Osteoblast (primary cell): ENCODE data around the gene ROCK2. TPM values are rescaled to one million over a fixed set of nuclear protein-coding genes. Genes with fewer than 3 reads are reported as not detected.

Experiments
- DNase-seq: peaks from one replicate; pipeline ENCODE4 v3.0.0; 2011; ENCODE audit warnings: low spot score, mixed read lengths; ENCODE audit not compliant: insufficient read length; ENCODE audit errors: missing footprints
- H2AFZ ChIP-seq: 2 replicates; pipeline ENCODE4 v1.6.0; 2011; ENCODE audit warnings: mild to moderate bottlenecking, low read length
- H3K27ac ChIP-seq: 2 replicates; pipeline ENCODE4 v1.5.1; 2011; ENCODE audit warnings: mild to moderate bottlenecking, low read depth, low read length, moderate library complexity
- H3K27me3 ChIP-seq: 2 replicates; pipeline ENCODE4 v1.6.0; 2012; ENCODE audit warnings: mild to moderate bottlenecking, control low read depth, inconsistent platforms, low read length, moderate library complexity; ENCODE audit not compliant: insufficient read depth
- H3K36me3 ChIP-seq: 2 replicates; pipeline ENCODE4 v1.5.1; 2011; ENCODE audit warnings: mild to moderate bottlenecking, low read length, control low read depth, moderate library complexity; ENCODE audit not compliant: insufficient read depth
- H3K4me1 ChIP-seq: 2 replicates; pipeline ENCODE4 v1.5.1; 2011; ENCODE audit warnings: mild to moderate bottlenecking, low read length, control low read depth, moderate library complexity; ENCODE audit not compliant: insufficient read depth
- H3K4me2 ChIP-seq: 2 replicates; pipeline ENCODE4 v1.6.0; 2011; ENCODE audit warnings: mild to moderate bottlenecking, low read length; ENCODE audit not compliant: insufficient read depth
- H3K4me3 ChIP-seq: fragments of 200-600 bp; sonication (generic); 3 replicates; pipeline ENCODE4 v1.5.1; 2012; ENCODE audit warnings: mild to moderate bottlenecking, low read length, inconsistent platforms; ENCODE audit not compliant: insufficient read depth
- H3K79me2 ChIP-seq: 2 replicates; pipeline ENCODE4 v1.6.0; 2012; ENCODE audit warnings: mild to moderate bottlenecking, low read length, control low read depth, inconsistent platforms; ENCODE audit not compliant: insufficient read depth
- H3K9me3 ChIP-seq: 2 replicates; pipeline ENCODE4 v1.5.1; 2011; ENCODE audit warnings: low read depth, low read length, control low read depth
- H4K20me1 ChIP-seq: 2 replicates; pipeline ENCODE4 v1.6.0; 2012; ENCODE audit warnings: mild to moderate bottlenecking, low read length, control low read depth; ENCODE audit not compliant: insufficient read depth
- total RNA-seq: library from RNA; depleted of rRNA; stranded (reverse); fragments of >200 nt; gene quantifications from 2 replicates; pipeline ENCODE4 v1.2.3, GENCODE V29; 2012
- TF ChIP-seq, protein P1 (sequence below): IDR thresholded peaks from 2 replicates; pipeline ENCODE4 v1.5.1; 2011; ENCODE audit warnings: mild to moderate bottlenecking, low read depth, low read length, moderate library complexity; ENCODE audit errors: extremely low read depth

ROCK2 gene
- total RNA-seq, 1 donor: 59.7 TPM

- Histone ChIP-seq H3K36me3 (peaks cover 19% of the 10 kb centered on the region), H3K27me3 (no peaks in the 10 kb centered on the region), H3K4me3 (no peak overlapping the region), H3K4me2 (peak overlapping the region; percentile 60), H2AFZ (peak overlapping the region; percentile 29), H3K9me3 (no peaks in the 10 kb centered on the region), H4K20me1 (peaks cover 7% of the 10 kb centered on the region), H3K27ac (peak overlapping the region; percentile 56), H3K4me1 (peaks cover 8% of the 10 kb centered on the region), H3K79me2 (peaks cover 65% of the 10 kb centered on the region)
- DNase-seq: no peak
- TF ChIP-seq, protein P1, sequence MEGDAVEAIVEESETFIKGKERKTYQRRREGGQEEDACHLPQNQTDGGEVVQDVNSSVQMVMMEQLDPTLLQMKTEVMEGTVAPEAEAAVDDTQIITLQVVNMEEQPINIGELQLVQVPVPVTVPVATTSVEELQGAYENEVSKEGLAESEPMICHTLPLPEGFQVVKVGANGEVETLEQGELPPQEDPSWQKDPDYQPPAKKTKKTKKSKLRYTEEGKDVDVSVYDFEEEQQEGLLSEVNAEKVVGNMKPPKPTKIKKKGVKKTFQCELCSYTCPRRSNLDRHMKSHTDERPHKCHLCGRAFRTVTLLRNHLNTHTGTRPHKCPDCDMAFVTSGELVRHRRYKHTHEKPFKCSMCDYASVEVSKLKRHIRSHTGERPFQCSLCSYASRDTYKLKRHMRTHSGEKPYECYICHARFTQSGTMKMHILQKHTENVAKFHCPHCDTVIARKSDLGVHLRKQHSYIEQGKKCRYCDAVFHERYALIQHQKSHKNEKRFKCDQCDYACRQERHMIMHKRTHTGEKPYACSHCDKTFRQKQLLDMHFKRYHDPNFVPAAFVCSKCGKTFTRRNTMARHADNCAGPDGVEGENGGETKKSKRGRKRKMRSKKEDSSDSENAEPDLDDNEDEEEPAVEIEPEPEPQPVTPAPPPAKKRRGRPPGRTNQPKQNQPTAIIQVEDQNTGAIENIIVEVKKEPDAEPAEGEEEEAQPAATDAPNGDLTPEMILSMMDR: no peak
Measured at GRCh38 chr2:11250400-11251196, 93.8 kb downstream of the ROCK2 start.

- no peaks in the 10 kb centered on the region for H3K4me1 ChIP-seq
- H3K27ac ChIP-seq: no peak overlapping the region
- no peaks in the 10 kb centered on the region for H3K9me3 ChIP-seq
- H4K20me1 ChIP-seq: peaks cover 2% of the 10 kb centered on the region
- TF ChIP-seq, protein P1: no peak
- H3K79me2 ChIP-seq: peaks cover 67% of the 10 kb centered on the region
- H2AFZ ChIP-seq: no peak overlapping the region
- no peak overlapping the region for H3K4me3 ChIP-seq
- no peak overlapping the region for H3K4me2 ChIP-seq
- peaks cover 25% of the 10 kb centered on the region for H3K36me3 ChIP-seq
- DNase-seq: no peak
- no peaks in the 10 kb centered on the region for H3K27me3 ChIP-seq
Measured at GRCh38 chr2:11245322-11245721, 99.1 kb downstream of the ROCK2 start.

GRCh38 chr2:11244091-11244826, 100.2 kb downstream of the ROCK2 start:
- peaks cover 3% of the 10 kb centered on the region for H3K4me1 ChIP-seq
- peaks cover 69% of the 10 kb centered on the region for H3K79me2 ChIP-seq
- H2AFZ ChIP-seq: no peak overlapping the region
- no peak overlapping the region for H3K4me2 ChIP-seq
- no peak overlapping the region for H3K27ac ChIP-seq
- H4K20me1 ChIP-seq: peaks cover 9% of the 10 kb centered on the region
- no peak for DNase-seq
- no peak overlapping the region for H3K4me3 ChIP-seq
- no peaks in the 10 kb centered on the region for H3K9me3 ChIP-seq
- TF ChIP-seq, protein P1: no peak
- H3K36me3 ChIP-seq: peaks cover 19% of the 10 kb centered on the region
- H3K27me3 ChIP-seq: no peaks in the 10 kb centered on the region

- Histone ChIP-seq H3K9me3 (no peaks in the 10 kb centered on the region), H3K36me3 (peaks cover 16% of the 10 kb centered on the region), H3K4me3 (no peak overlapping the region), H2AFZ (no peak overlapping the region), H3K4me1 (peaks cover 3% of the 10 kb centered on the region), H3K79me2 (peaks cover 73% of the 10 kb centered on the region), H3K27ac (no peak overlapping the region), H4K20me1 (peaks cover 9% of the 10 kb centered on the region), H3K27me3 (no peaks in the 10 kb centered on the region), H3K4me2 (no peak overlapping the region)
- TF ChIP-seq, protein P1: no peak
- no peak for DNase-seq
Measured at GRCh38 chr2:11243512-11243911, 100.9 kb downstream of the ROCK2 start.
